Muscle layer of colon (tissue), 2 donors: ENCODE data around the gene DCAF15.
"Not testable (repeated sequence)": the region's sequence is repeated elsewhere in the genome, so short reads cannot be mapped to it uniquely, and the experiment has no call there.

ENCODE experiments used
- H3K27ac ChIP-seq: one replicate; pipeline ENCODE4 v1.7.0; 2013; ENCODE audit warnings: low read depth, mild to moderate bottlenecking, low read length, moderate library complexity
- H3K27me3 ChIP-seq, 2 donors: one replicate each; pipeline ENCODE4 v1.7.0; 2013; ENCODE audit warnings: low read length in 2 of 2, mild to moderate bottlenecking in 2 of 2; ENCODE audit not compliant: insufficient read depth in 2 of 2, control insufficient read depth in 1 of 2
- H3K36me3 ChIP-seq: one replicate; pipeline ENCODE4 v1.7.0; 2013; ENCODE audit warnings: mild to moderate bottlenecking, low read length; ENCODE audit not compliant: insufficient read depth
- H3K4me1 ChIP-seq: one replicate; pipeline ENCODE4 v1.7.0; 2013; ENCODE audit warnings: mild to moderate bottlenecking, low read length; ENCODE audit not compliant: insufficient read depth
- H3K4me3 ChIP-seq, 2 donors: one replicate each; pipeline ENCODE4 v1.7.0; 2013; ENCODE audit warnings: low read length in 2 of 2, low read depth in 1 of 2, mild to moderate bottlenecking in 1 of 2, moderate library complexity in 1 of 2
- H3K9ac ChIP-seq: one replicate; pipeline ENCODE4 v1.7.0; 2013; ENCODE audit warnings: low read length
- H3K9me3 ChIP-seq: one replicate; pipeline ENCODE4 v1.7.0; 2013; ENCODE audit warnings: mild to moderate bottlenecking, low read length
- donor health status: abdominal sarcoma.
- donor health status: Adenocarcinoma of cecum.

Gene DCAF15

DNA sequence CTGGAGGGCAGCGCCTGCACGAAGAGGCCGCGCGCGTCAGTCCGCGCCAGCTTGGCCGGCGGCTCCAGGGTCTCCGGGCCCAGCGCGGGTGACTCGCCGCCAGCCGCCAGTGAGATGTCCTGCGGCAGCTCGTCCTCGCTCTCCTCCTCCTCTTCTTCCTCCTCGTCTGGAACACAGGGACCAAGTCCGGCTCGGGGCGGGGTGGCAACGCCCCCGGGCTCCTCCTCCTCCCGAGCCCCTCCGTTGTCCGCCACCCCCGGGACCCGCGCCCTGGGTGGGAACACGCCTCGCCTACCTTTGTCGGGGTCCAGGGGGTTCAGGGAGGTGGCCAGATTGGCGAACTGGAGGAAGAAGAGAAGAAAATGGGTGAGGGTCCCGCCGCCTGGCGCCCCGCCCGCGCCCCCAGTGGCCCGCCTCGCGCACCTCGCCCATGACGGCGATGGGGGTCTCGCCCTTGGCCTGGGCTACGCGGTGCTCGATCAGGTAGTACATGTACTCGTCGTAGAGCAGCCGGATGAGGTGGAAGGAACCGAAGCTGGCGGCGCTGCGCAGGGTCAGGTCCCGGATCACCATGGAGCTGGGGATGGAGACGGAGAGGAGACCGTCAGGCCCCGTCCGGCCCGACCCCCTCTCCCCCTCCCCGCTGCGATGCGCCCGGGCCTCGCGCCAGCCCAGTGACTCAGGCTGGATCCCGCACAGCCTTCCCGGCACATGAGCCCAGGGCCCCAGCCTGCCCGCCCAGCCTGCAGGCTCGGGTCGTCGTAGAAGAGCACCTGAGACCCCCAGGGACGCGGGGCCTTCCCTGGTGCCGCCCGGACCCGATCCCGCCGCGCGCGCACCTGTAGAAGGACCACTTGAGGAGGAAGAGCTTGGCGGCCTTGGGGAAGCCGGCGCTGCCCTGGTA lies 10.6 kb downstream of the DCAF15 start:
- Histone ChIP-seq H3K27ac (no peak overlapping the region), H3K36me3 (peaks cover 22% of the 10 kb centered on the region), H3K27me3 (no peaks in the 10 kb centered on the region), H3K4me3 (peak overlapping the region in 1 of 2 donors; percentile 26), H3K4me1 (no peaks in the 10 kb centered on the region), H3K9ac (no peak overlapping the region), H3K9me3 (no peaks in the 10 kb centered on the region)

DNA sequence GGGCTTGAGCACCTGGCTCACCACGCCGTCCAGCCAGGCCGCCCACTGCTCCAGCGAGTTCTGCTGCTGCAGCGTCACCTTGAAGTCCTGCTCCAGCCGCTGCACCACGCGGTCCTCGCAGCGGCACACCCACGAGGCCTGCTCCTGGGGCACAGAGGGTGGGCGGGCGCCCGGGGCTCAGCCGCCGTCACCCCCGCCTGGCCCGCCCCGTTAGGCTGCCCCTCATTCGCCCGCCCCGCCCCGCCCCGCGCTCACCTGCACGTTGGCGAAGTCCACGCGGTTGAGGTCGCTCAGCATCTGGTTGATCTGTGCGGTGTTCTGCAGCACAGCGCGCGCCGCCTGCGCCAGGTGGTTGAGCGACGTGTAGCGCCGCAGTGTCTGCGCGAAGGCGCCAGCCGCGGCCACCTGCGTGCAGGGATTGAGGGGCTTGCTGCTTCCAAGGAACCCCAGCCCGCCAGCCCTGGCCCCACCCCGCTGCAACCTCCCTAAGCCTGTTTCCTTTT lies 11.3 kb downstream of the DCAF15 start:
- H3K9me3 ChIP-seq = no peaks in the 10 kb centered on the region
- H3K27me3 ChIP-seq = no peaks in the 10 kb centered on the region
- no peak overlapping the region for H3K9ac ChIP-seq
- no peak overlapping the region for H3K4me3 ChIP-seq
- no peak overlapping the region for H3K27ac ChIP-seq
- peaks cover 15% of the 10 kb centered on the region for H3K36me3 ChIP-seq
- H3K4me1 ChIP-seq = no peaks in the 10 kb centered on the region

DNA sequence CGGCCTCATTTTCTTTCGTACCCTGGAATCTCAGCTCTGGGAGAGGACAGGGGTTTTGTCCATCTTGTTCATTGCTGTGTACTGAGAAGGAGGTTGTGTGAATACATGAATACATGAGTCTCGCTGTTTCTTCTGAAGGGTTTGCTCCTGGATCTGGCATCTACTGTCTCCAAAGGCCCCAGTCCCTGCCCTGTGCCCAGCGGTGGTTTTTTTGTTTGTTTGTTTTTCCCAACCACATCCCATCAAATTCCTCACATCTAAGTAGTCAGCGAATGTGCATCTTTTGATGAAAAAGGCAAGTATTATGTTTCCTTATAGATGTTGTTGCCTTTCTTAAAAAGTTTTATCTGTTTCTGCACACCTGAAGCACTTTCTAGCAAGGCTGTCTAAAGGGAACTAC lies 12.5 kb downstream of the DCAF15 start:
- H3K4me3 ChIP-seq = no peak overlapping the region
- H3K9ac ChIP-seq = no peak overlapping the region
- H3K9me3 ChIP-seq = no peaks in the 10 kb centered on the region
- H3K36me3 ChIP-seq = peaks cover 9% of the 10 kb centered on the region
- no peak overlapping the region for H3K27ac ChIP-seq
- no peaks in the 10 kb centered on the region for H3K4me1 ChIP-seq
- H3K27me3 ChIP-seq = no peaks in the 10 kb centered on the region

DNA sequence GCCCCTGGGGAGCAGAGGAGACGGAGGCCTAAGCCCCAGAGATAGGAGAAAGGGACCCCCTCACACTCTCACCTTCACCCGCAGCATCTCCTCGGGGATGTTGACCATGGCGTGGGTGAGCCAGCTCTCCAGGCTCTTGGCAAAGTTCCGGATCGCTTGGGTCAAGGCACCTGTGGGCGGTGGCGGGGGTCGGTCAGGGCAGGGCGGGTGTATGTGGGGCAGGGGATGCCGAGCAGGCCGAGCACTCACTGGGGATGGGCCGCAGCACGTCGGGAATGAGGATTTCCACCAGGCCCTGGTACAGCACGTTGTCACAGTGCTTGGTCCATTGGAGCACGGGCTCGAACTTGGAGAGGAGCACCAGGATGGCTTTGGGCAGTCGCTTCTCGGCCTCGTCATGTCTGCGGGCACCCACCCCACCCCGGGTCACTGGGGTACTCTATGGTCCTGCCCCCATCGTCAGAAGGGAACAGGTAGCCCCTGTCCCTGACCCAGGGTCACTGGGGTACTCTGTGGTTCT lies 13.1 kb downstream of the DCAF15 start:
- peaks cover 5% of the 10 kb centered on the region for H3K36me3 ChIP-seq
- H3K9ac ChIP-seq = no peak overlapping the region
- H3K9me3 ChIP-seq = no peaks in the 10 kb centered on the region
- no peaks in the 10 kb centered on the region for H3K4me1 ChIP-seq
- H3K27me3 ChIP-seq = no peaks in the 10 kb centered on the region
- no peak overlapping the region for H3K4me3 ChIP-seq
- H3K27ac ChIP-seq = no peak overlapping the region

GRCh38 chr19:13965926-13966683 lies 13.8 kb downstream of the DCAF15 start:
- Histone ChIP-seq H3K27ac (no peak overlapping the region), H3K9me3 (no peaks in the 10 kb centered on the region), H3K9ac (no peak overlapping the region), H3K27me3 (no peaks in the 10 kb centered on the region), H3K4me1 (no peaks in the 10 kb centered on the region), H3K36me3 (peaks cover 5% of the 10 kb centered on the region), H3K4me3 (no peak overlapping the region)

DNA sequence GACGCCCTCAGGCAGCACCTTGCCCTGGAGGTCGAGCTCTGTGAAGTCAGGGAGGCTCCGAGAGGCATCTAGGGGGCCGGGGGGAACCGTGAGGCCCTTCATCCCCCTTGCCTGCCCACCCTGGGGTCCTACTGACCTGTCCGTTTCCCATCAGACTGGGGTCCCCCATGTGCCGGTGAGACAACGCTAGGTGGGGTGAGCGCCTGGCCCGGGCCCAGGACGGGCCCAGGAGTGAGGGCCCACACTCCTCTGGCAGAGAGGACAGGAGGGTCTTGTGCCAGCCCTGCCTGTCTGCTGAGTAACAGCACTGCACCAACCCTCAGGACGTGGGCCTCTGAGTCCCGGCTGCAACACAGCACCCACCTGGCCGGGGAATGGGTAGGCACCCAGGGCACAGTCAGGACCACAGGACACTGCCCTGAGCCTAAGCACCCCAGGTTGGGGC lies 14.4 kb downstream of the DCAF15 start:
- no peak overlapping the region for H3K27ac ChIP-seq
- no peaks in the 10 kb centered on the region for H3K4me1 ChIP-seq
- no peak overlapping the region for H3K9ac ChIP-seq
- peaks cover 9% of the 10 kb centered on the region for H3K36me3 ChIP-seq
- H3K27me3 ChIP-seq = no peaks in the 10 kb centered on the region
- no peaks in the 10 kb centered on the region for H3K9me3 ChIP-seq
- H3K4me3 ChIP-seq = no peak overlapping the region

DNA sequence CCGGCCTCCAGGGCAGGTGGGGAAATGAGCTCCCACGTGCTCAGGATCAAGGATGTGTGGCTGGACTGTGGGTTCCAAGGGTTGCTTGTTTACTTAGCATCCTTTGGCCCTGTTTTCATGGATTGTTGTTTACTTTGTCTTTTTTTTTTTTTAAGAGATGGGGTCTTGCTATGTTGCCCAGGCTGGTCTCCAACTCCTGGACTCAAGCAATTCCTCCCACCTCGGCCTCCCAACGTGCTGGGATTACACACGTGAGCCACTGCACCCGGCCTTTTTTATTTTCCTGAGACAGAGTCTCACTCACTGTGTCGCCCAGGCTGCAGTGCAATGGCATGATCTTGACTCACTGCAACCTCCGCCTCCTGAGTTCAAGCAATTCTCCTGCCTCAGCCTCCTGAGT lies 14.9 kb downstream of the DCAF15 start:
- H3K9me3 ChIP-seq, H3K4me3 ChIP-seq, H3K9ac ChIP-seq, H3K27ac ChIP-seq, H3K27me3 ChIP-seq, H3K4me1 ChIP-seq, H3K36me3 ChIP-seq: not testable (repeated sequence)

GRCh38 chr19:13968383-13968935 lies 16.1 kb downstream of the DCAF15 start:
- Histone ChIP-seq H3K36me3 (peaks cover 9% of the 10 kb centered on the region), H3K9me3 (no peaks in the 10 kb centered on the region), H3K9ac (no peak overlapping the region), H3K4me1 (no peaks in the 10 kb centered on the region), H3K4me3 (no peak overlapping the region), H3K27ac (no peak overlapping the region), H3K27me3 (no peaks in the 10 kb centered on the region)

DNA sequence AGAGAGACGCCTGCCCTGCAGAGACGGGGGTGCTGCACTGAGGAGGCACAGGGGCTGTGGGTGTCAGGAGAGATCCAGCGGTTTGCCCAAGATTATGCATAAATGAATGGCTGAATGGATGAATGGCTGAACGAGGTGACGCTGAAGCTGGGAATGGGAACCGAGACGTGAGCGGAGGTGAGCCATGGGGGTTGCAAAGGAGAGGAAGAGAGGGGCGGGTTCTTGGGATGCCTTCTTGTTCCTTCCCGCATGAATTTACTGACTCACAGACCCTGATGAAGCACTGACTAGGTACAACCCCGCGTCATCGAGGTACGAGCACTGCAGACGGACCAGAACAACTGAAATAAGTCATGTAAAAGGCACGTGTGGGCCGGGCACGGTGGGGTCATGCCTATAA lies 16.7 kb downstream of the DCAF15 start:
- H3K9me3 ChIP-seq = no peaks in the 10 kb centered on the region
- H3K9ac ChIP-seq = no peak overlapping the region
- no peaks in the 10 kb centered on the region for H3K4me1 ChIP-seq
- H3K27ac ChIP-seq = no peak overlapping the region
- peaks cover 9% of the 10 kb centered on the region for H3K36me3 ChIP-seq
- H3K4me3 ChIP-seq = no peak overlapping the region
- H3K27me3 ChIP-seq = no peaks in the 10 kb centered on the region

GRCh38 chr19:13969897-13970296 lies 17.6 kb downstream of the DCAF15 start:
- H3K36me3 ChIP-seq = peaks cover 9% of the 10 kb centered on the region
- no peak overlapping the region for H3K27ac ChIP-seq
- no peak overlapping the region for H3K9ac ChIP-seq
- no peaks in the 10 kb centered on the region for H3K27me3 ChIP-seq
- H3K4me1 ChIP-seq = no peaks in the 10 kb centered on the region
- H3K4me3 ChIP-seq = no peak overlapping the region
- no peaks in the 10 kb centered on the region for H3K9me3 ChIP-seq

- H3K4me3 ChIP-seq, H3K9ac ChIP-seq, H3K27ac ChIP-seq, H3K36me3 ChIP-seq, H3K9me3 ChIP-seq, H3K27me3 ChIP-seq, H3K4me1 ChIP-seq: not testable (repeated sequence)
These were observed 19.6 kb downstream of the DCAF15 start for GRCh38 chr19:13971868-13972267.
